Measurements from ENCODE around the gene KIF26B.

The KIF26B gene

GRCh38 chr1:245495681-245496080 lies 340.9 kb downstream of the KIF26B start:
- Histone ChIP-seq H3K27ac (no peak overlapping the region), H3K4me3 (no peak overlapping the region)

DNA sequence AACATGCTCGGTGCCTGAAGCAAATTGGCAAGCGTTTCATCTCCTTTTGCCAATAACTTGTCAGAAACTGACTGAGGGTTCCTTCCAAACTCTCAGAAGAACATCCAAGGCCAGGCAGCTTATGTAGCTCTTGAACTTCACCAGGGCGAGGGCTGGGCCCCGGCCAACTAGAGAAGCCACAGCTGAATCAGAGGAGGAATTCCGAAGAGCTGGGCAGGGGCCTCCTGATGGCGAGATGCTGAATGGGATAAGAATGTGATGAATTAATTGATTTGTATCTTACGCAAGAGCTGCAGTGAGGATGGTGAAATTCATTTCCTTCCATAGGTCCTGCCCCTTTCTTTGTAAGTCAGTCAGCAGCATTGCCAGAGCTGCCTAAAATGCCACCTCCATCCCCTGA lies 345.8 kb downstream of the KIF26B start:
- Histone ChIP-seq H3K27ac (no peak overlapping the region), H3K4me3 (no peak overlapping the region)

- H3K4me3 ChIP-seq: no peak overlapping the region
- no peak overlapping the region for H3K27ac ChIP-seq
Observed at GRCh38 chr1:245501633-245502032, 346.8 kb downstream of the KIF26B start.

GRCh38 chr1:245503548-245503947 lies 348.8 kb downstream of the KIF26B start:
- H3K27ac ChIP-seq: no peak overlapping the region
- no peak overlapping the region for H3K4me3 ChIP-seq

- Histone ChIP-seq H3K27ac (no peak overlapping the region), H3K4me3 (no peak overlapping the region)
Observed at GRCh38 chr1:245510144-245510543, 355.4 kb downstream of the KIF26B start.

GRCh38 chr1:245512181-245512888 lies 357.6 kb downstream of the KIF26B start:
- peak overlapping the region in 4 of 21 experiments; percentile 12 to 68 (median 38) for H3K27ac ChIP-seq

GRCh38 chr1:245512980-245513578 lies 358.3 kb downstream of the KIF26B start:
- Histone ChIP-seq H3K4me3 (peak overlapping the region in 1 of 7 experiments; percentile 6), H3K27ac (peak overlapping the region in 4 of 21 experiments; percentile 12 to 68 (median 38))

More at GRCh38 chr1:245512181-245512888, 357.6 kb downstream of the KIF26B start:
- peak overlapping the region in 2 of 7 experiments; percentile 3 to 6 for H3K4me3 ChIP-seq

GRCh38 chr1:245516284-245516759 lies 361.5 kb downstream of the KIF26B start:
- Histone ChIP-seq H3K27ac (no peak overlapping the region), H3K4me3 (no peak overlapping the region)

DNA sequence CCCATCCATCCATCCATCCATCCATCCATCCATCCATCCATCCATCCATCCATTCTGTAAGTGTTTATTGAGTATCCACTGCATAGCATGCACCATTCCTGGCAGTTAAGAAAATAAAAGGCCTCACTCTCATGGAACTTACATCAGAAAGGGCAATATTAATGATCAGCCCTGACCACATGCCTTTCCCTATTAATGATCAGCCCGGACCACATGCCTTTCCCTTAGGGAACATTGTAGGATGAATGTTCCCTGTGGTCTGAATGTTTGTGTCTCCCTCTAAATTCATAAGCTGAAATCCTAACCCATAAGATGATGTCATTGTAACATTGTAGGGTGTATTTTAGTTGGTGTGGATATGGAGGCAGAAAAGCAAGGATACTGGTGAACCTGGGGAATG lies 365.8 kb downstream of the KIF26B start:
- Histone ChIP-seq H3K4me3 (no peak overlapping the region), H3K27ac (no peak overlapping the region)

DNA sequence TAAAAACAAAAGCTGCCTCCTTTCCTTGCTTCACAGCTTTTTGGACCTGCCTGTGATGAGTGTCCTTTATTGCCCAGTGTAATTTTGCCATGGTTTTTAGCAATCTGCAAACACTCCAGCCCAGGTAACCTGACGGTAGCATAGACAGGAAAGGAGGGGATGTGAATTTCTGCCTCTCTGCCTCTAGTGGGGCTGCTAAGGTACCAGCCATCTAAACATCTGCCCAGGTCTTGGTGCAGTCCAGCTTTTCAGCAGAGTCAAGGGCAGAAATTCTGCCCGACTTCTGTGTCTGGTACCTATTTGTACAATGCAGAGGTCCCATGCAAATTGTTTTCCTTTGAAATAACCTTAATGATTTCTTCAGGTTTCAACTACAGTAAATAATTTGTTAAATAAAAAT lies 371.4 kb downstream of the KIF26B start:
- H3K4me3 ChIP-seq: no peak overlapping the region
- no peak overlapping the region for H3K27ac ChIP-seq

GRCh38 chr1:245528258-245528635 lies 373.5 kb downstream of the KIF26B start:
- Histone ChIP-seq H3K4me3 (no peak overlapping the region), H3K27ac (no peak overlapping the region)

- no peak overlapping the region for H3K27ac ChIP-seq
- H3K4me3 ChIP-seq: no peak overlapping the region
Observed at GRCh38 chr1:245530937-245531336, 376.2 kb downstream of the KIF26B start.

DNA sequence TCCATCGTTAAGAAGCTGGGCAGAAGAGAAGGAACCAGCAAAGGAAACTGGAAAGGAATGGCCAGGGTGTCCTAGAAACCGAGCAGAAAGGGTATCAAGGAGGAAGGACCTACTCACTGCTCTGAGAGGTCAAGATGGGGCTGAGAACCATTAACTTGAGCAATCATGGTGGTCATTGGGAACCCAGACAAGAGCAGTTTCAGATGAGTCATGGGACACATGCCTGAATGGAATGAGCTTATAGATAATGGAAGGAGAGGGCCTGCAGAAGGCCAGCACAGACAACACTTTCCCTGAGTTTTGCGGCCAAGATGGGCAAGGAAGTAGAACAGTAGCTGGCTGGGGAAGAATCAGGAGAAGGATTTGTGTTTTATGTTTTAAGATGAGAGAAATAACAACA lies 383.2 kb downstream of the KIF26B start:
- Histone ChIP-seq H3K27ac (no peak overlapping the region), H3K4me3 (no peak overlapping the region)

- H3K27ac ChIP-seq: no peak overlapping the region
- no peak overlapping the region for H3K4me3 ChIP-seq
Observed at GRCh38 chr1:245538671-245539070, 383.9 kb downstream of the KIF26B start.

- H3K4me3 ChIP-seq: no peak overlapping the region
- H3K27ac ChIP-seq: no peak overlapping the region
Observed at GRCh38 chr1:245541369-245541768, 386.6 kb downstream of the KIF26B start.

- Histone ChIP-seq H3K4me3 (no peak overlapping the region), H3K27ac (no peak overlapping the region)
Observed at GRCh38 chr1:245542365-245542764, 387.6 kb downstream of the KIF26B start.

DNA sequence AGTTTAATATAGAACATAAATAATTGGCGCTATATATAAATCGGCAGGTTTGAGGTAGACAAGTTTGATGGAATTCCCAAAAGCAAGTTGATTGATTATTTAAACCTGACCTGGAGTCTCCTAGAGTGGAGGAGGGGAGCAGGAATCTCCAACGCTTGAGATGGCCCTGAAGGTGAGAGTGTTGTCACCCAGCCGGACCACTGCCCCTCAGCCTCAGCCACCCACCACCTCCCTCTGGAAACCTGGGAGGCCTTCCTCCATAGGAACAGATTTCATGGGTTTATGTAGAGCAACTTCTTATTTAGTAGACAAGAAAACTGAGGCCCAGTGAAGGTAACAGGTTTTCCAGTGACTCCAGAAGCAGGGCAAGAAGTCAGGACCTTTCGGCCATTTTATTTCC lies 389.5 kb downstream of the KIF26B start:
- no peak overlapping the region for H3K4me3 ChIP-seq
- H3K27ac ChIP-seq: no peak overlapping the region

- H3K4me3 ChIP-seq: no peak overlapping the region
- no peak overlapping the region for H3K27ac ChIP-seq
Observed at GRCh38 chr1:245546875-245547274, 392.1 kb downstream of the KIF26B start.

GRCh38 chr1:245549996-245550719 lies 395.4 kb downstream of the KIF26B start:
- no peak overlapping the region for H3K4me3 ChIP-seq
- peak overlapping the region in 9 of 21 experiments; percentile 10 to 77 (median 48) for H3K27ac ChIP-seq

- Histone ChIP-seq H3K27ac (peak overlapping the region in 6 of 21 experiments; percentile 10 to 77 (median 56)), H3K4me3 (no peak overlapping the region)
Observed at GRCh38 chr1:245550720-245551043, 395.9 kb downstream of the KIF26B start.

- H3K4me3 ChIP-seq: no peak overlapping the region
- no peak overlapping the region for H3K27ac ChIP-seq
Observed at GRCh38 chr1:245551536-245551935, 396.8 kb downstream of the KIF26B start.
